UCSD-AML1 (cell line): ENCODE measurements around the gene CD83.

Source experiments
- DNase-seq: peaks from one replicate; lab custom pipeline; 2025; ENCODE audit not compliant: unreplicated experiment; lab: John Stamatoyannopoulos, UW

The CD83 gene

GRCh38 chr6:14123386-14124111 lies 6.0 kb downstream of the CD83 start:
- no peak for DNase-seq

GRCh38 chr6:14125346-14125745 lies 7.8 kb downstream of the CD83 start:
- DNase-seq: no peak

GRCh38 chr6:14126191-14126590 lies 8.6 kb downstream of the CD83 start:
- no peak for DNase-seq

GRCh38 chr6:14127611-14128010 lies 10.0 kb downstream of the CD83 start:
- no peak for DNase-seq

GRCh38 chr6:14128012-14128411 lies 10.4 kb downstream of the CD83 start:
- no peak for DNase-seq

- DNase-seq: no peak
These were observed 11.2 kb downstream of the CD83 start for GRCh38 chr6:14128746-14129145.

- peak; percentile 50 for DNase-seq
These were observed 12.0 kb downstream of the CD83 start for GRCh38 chr6:14129575-14129974.

- no peak for DNase-seq
These were observed 13.0 kb downstream of the CD83 start for GRCh38 chr6:14130435-14131075.

- no peak for DNase-seq
These were observed 14.0 kb downstream of the CD83 start for GRCh38 chr6:14131579-14131978.

- DNase-seq: no peak
These were observed 14.8 kb downstream of the CD83 start for GRCh38 chr6:14132244-14132920.

GRCh38 chr6:14132921-14133275 lies 15.3 kb downstream of the CD83 start:
- no peak for DNase-seq

GRCh38 chr6:14134211-14134910 lies 16.8 kb downstream of the CD83 start:
- DNase-seq: no peak

GRCh38 chr6:14135893-14136539 lies 18.4 kb downstream of the CD83 start:
- peak; percentile 15 for DNase-seq

- no peak for DNase-seq
These were observed 21.2 kb downstream of the CD83 start for GRCh38 chr6:14138701-14139215.

GRCh38 chr6:14141351-14142062 lies 23.9 kb downstream of the CD83 start:
- DNase-seq: no peak

GRCh38 chr6:14142063-14142450 lies 24.5 kb downstream of the CD83 start:
- no peak for DNase-seq

GRCh38 chr6:14142511-14143223 lies 25.1 kb downstream of the CD83 start:
- DNase-seq: no peak

GRCh38 chr6:14143305-14143704 lies 25.7 kb downstream of the CD83 start:
- no peak for DNase-seq

- peak; percentile 63 for DNase-seq
These were observed 27.1 kb downstream of the CD83 start for GRCh38 chr6:14144678-14145113.
